GM23248 (cell line): ENCODE data around the gene CLSTN3.

Experiments used
- EZH2 ChIP-seq: fragments of 200-600 bp; sonication (generic); IDR thresholded peaks from 2 replicates; pipeline ENCODE4 v1.6.1; 2018; ENCODE audit warnings: antibody characterized with exemption, mild to moderate bottlenecking; ENCODE audit not compliant: insufficient read depth, poor library complexity, severe bottlenecking
- EZH2phosphoT487 ChIP-seq: fragments of 200-600 bp; sonication (generic); IDR thresholded peaks from 2 replicates; pipeline ENCODE4 v1.6.1; 2018; ENCODE audit warnings: antibody characterized with exemption, moderate library complexity, mild to moderate bottlenecking, low read depth; ENCODE audit not compliant: insufficient read depth

GRCh38 chr12:7142809-7143465 is 12.8 kb downstream of the CLSTN3 start:
- TF ChIP-seq EZH2 (no peak), EZH2phosphoT487 (no peak)
